Dermis microvascular lymphatic vessel endothelial cell (primary cell): ENCODE measurements around the gene SFMBT2. TPM values are rescaled to one million over a fixed set of nuclear protein-coding genes. Genes with fewer than 3 reads are reported as not detected.

Source experiments
- DNase-seq, 2 donors: peaks; one replicate each; pipeline versions ENCODE4 v3.0.0 to v3.0.0-alpha.2; 2010; ENCODE audit warnings: low read depth in 2 of 2
- total RNA-seq: library from RNA; depleted of rRNA; stranded (reverse); fragments of >200 nt; gene quantifications from 2 replicates; pipeline ENCODE4 v1.2.1, GENCODE V29; 2014

The SFMBT2 gene
- 0.90 and 1.9 TPM in 2 replicates for total RNA-seq

- DNase-seq: peak; percentile 17 to 44
These were observed at the start of gene SFMBT2 for GRCh38 chr10:7410862-7411670. Gene SFMBT2, minus strand, starts transcription at chr10:7411034. Its CDS starts 29,136 bp downstream, at chr10:7381898.

GRCh38 chr10:7460006-7460405 lies 49.2 kb upstream of the SFMBT2 start:
- no peak for DNase-seq

GRCh38 chr10:7458556-7458955 lies 47.7 kb upstream of the SFMBT2 start:
- DNase-seq: no peak

GRCh38 chr10:7457478-7458316 lies 46.9 kb upstream of the SFMBT2 start:
- DNase-seq: no peak

GRCh38 chr10:7449063-7449695 lies 38.3 kb upstream of the SFMBT2 start:
- DNase-seq: no peak

GRCh38 chr10:7445474-7446185 lies 34.8 kb upstream of the SFMBT2 start:
- no peak for DNase-seq

GRCh38 chr10:7444551-7445121 lies 33.8 kb upstream of the SFMBT2 start:
- no peak for DNase-seq

- no peak for DNase-seq
These were observed 32.2 kb upstream of the SFMBT2 start for GRCh38 chr10:7443036-7443435.

GRCh38 chr10:7441403-7442147 lies 30.7 kb upstream of the SFMBT2 start:
- DNase-seq: no peak

- no peak for DNase-seq
These were observed 28.9 kb upstream of the SFMBT2 start for GRCh38 chr10:7439696-7440095.

- no peak for DNase-seq
These were observed 27.6 kb upstream of the SFMBT2 start for GRCh38 chr10:7438196-7438986.

- no peak for DNase-seq
These were observed 25.8 kb upstream of the SFMBT2 start for GRCh38 chr10:7436490-7437100.

- no peak for DNase-seq
These were observed 24.8 kb upstream of the SFMBT2 start for GRCh38 chr10:7435674-7436073.

- DNase-seq: no peak
These were observed 23.5 kb upstream of the SFMBT2 start for GRCh38 chr10:7434378-7434777.

- DNase-seq: no peak
These were observed 23.0 kb upstream of the SFMBT2 start for GRCh38 chr10:7433861-7434260.

- no peak for DNase-seq
These were observed 22.3 kb upstream of the SFMBT2 start for GRCh38 chr10:7432884-7433726.

GRCh38 chr10:7428673-7429350 lies 18.0 kb upstream of the SFMBT2 start:
- no peak for DNase-seq

GRCh38 chr10:7426349-7426748 lies 15.5 kb upstream of the SFMBT2 start:
- no peak for DNase-seq
